ENCODE results near the gene RDH16. TPM values are rescaled to one million over a fixed set of nuclear protein-coding genes. Genes with fewer than 3 reads are reported as not detected.
A peak's percentile ranks its signal among the peaks of the same experiment; 100 is the strongest.
"Not testable (repeated sequence)": the region's sequence is repeated elsewhere in the genome, so short reads cannot be mapped to it uniquely, and the experiment has no call there.

Gene RDH16
- total RNA-seq, 1 experiment from 2014 or later = not detected

DNA sequence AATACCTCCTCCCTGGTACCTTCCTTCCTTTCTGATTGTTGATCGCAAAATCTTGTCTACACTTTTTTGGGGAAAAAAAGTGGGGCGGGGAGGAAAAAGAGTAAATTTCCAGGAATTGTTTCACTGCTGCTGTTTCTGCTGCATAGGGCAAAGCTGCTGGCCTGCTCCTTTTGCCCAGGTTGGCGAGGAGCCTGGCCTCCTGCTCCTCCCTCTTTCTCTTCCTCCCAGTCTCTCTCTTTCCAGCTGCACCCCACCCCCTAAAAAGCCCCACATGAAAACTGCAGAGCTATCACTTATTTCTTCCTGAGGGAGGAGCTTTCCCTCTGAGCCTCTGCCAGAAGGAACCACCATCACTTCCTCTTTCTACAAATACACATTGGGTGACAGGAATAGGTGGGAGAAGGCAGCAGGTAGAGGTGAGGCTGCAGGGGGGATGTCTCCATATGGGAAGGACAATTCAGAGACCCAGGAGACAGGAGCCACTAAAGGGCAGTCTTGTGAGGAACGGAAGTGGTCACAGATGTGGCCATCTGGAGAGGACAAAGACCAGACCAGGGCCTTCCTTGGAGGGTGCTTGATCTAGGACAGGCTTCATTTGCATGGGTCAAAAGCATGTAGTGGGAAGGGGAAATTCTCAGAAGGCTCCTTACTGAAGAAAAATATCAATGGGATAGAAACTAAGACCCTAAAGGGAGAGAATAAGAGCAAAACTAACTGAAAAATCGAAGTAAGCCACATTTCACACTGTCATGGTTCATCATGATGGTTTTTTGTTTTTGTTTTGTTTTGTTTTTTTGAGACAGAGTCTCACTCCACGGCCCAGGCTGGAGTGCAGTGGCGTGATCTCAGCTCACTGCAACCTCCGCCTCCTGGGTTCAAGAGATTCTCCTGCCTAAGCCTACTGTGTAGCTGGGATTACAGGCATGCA, 34.2 kb upstream of the RDH16 start:
- in situ Hi-C loops (cut with HindIII; ENCODE audit: low pct_unique_long_range_greater_than_20kb, low sequenced_read_pairs) = no loop called here
- no peak for DNase-seq (ENCODE audit: low read depth)

DNA sequence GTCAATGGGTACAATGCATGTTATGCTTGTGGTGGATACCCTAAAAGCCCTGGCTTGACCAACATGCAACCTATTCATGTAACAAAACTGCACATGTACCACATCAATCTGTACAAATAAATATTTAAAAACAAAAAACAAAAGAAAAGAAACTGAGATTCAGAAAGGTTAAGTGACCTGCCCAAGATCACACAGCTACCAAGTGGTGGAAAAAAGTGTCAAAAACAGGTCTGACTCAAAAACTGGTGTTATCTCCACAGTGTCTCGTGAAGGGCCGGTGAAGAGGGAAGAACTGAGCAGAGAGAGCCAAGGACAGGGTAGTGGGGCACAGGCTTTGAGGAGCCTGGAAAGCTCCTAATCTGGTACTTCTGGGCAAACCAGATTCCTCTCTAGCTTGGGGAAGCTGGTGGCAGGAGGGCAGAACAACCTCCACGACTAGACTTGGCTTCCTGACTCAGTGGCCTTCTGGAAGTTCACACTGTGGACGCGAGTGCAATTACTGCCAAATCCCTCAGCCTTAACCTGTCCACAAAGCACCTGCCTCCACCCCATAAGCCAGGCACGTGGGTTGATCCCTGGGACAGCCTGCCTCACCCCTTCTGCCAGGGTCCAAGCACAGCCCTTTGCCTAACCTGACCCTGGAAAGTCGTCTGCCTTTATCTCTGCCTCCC, 33.4 kb upstream of the RDH16 start:
- no peak for DNase-seq (ENCODE audit: low read depth)
- in situ Hi-C loops (cut with HindIII; ENCODE audit: low pct_unique_long_range_greater_than_20kb, low sequenced_read_pairs) = no loop called here

DNA sequence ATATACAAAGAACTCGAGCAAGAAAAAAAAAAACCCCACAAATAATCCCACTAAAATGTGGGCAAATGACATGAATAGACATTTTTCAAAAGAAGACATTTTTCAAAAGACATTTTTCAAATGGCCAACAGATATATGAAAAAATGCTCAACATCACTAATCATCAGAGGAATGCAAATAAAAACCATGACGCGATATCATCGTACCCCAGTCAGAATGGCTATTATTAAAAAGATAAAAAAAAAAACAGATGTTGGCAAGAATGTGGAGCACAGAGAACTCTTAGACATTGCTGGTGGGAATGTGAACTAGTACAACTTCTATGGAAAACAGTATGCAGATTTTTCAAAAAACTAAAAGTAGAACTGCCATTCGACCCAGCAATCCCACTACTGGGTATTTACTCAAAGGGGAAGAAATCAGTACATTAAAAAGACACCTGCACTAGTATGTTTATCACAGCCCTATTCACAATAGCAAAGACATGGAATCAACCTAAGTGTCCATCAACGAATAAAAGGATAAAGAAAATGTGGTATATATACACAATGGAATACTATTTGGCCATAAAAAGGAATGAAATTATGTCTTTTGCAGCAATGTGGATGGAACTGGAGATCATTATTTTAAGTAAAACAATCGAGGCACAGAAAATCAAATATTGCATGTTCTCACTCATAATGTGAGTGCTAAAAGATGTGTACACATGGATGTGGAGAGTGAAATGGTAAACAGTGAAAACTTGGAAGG, 32.6 kb upstream of the RDH16 start:
- in situ Hi-C loops (cut with HindIII; ENCODE audit: low pct_unique_long_range_greater_than_20kb, low sequenced_read_pairs) = no loop called here
- no peak for DNase-seq (ENCODE audit: low read depth)

DNA sequence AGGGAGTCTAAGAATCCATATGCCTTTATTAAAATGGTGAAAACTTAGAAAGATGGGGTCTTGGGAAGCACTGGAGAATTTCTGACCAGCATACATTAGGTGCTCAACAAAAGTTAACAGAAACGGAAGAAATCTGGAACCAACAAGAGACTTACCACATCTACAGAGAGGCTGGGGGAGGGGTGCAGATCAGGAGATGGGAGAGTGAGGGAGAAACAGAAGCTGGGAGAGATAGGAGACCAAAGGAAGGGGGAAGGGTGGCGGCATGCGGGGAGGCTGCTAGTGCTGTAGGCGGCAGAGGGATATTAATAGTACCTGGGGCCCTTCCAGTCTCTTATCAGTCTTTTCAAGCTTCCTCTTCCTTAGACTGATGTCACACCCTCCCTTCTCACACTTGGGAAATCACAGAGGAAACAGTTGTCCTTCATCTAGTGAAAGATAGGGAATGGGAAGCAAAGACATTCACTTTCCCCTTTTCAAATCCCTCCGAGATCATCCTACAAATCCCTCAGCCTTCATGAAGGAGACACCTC, 30.9 kb upstream of the RDH16 start:
- in situ Hi-C loops (cut with HindIII; ENCODE audit: low pct_unique_long_range_greater_than_20kb, low sequenced_read_pairs) = no loop called here

DNA sequence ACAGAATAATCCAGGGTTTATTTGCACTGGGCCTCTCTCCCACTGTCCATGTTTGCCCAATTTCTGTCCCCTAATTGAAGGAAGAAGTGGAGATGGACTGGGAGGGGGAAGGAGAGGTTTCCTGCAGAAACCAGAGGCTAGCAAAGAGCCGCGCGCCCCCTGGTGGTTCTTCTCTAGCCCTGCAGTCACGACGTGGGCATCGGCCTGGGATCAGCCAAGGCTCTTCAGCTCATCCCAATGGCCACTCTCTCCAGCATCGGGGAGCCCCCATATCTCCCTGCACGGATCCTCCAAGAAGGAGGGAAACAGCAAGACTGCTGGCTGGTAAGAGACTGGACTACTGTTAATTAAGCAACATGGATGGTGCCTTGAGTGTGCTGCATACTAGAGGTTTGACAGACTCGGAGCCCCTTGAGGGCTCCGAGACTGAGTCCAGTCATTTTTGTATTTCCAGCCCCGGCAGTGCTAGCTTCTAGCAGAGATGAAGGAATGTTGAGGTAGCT, 30.2 kb upstream of the RDH16 start:
- in situ Hi-C loops (cut with HindIII; ENCODE audit: low pct_unique_long_range_greater_than_20kb, low sequenced_read_pairs) = no loop called here
- peak; percentile 68 for DNase-seq (ENCODE audit: low read depth)

More for the DNA sequence above, 30.9 kb upstream of the RDH16 start:
- DNase-seq (ENCODE audit: low read depth) = no peak

DNA sequence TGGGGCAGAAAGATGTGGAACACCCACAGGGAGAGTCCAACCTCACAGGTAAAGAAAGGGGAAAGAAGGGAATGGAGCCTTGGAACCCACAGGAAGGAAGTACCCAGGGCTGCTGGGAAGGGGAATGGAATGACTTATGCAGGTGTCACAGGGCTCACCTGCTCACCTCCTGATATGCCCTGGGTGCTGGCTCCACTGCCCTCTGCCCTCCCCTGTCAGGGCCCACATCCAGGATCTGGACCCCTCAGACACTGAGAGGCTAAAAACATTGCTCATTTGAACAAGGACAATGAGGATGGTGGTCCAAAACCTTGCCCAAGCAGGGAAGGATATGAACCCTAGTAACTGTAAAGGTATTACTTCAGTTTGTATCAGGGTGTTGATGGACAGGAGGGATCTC, 29.6 kb upstream of the RDH16 start:
- in situ Hi-C loops (cut with HindIII; ENCODE audit: low pct_unique_long_range_greater_than_20kb, low sequenced_read_pairs) = no loop called here

DNA sequence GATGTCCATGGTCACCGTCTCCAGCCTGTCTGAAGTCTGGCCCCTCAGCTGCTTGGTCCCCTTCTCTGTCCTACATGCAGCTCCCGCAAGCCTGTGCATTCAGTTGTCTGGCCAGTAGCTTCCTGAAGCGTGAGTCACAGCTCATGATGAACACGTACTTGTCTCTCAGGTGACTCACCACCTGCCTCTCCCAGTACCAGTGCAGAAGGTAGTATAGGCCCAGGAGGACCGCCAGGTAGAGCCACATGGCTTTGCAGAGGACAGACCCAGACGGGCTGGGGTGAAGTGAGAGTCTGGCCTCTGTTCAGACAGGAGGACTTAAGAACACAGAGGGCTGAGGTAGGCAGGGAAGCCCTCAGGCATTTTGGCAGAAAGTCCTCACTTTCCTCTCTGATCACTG, 28.3 kb upstream of the RDH16 start:
- in situ Hi-C loops (cut with HindIII; ENCODE audit: low pct_unique_long_range_greater_than_20kb, low sequenced_read_pairs) = not testable (repeated sequence)
- DNase-seq (ENCODE audit: low read depth) = peak; percentile 72

More for the DNA sequence above, 29.6 kb upstream of the RDH16 start:
- DNase-seq (ENCODE audit: low read depth) = no peak

DNA sequence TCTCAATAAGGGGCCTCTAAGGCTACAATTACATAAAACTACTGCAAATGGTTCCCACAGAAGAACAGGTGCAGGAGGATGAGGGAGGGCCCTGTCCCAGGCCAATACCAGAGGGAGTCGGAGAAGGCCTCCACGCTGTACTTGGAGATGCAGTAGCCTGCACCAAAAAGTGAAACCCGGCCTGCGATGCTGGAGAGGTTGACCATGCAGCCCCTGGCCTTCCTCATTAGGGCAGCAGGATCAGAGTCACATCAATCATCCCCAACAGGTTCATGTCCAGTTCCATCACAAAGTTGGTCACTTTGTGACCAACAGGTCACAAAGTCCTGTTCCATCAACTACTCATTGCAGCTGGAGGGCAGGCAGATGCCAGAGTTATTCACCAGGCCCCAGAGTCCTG, 26.0 kb upstream of the RDH16 start:
- in situ Hi-C loops (cut with HindIII; ENCODE audit: low pct_unique_long_range_greater_than_20kb, low sequenced_read_pairs) = no loop called here
- no peak for DNase-seq (ENCODE audit: low read depth)

DNA sequence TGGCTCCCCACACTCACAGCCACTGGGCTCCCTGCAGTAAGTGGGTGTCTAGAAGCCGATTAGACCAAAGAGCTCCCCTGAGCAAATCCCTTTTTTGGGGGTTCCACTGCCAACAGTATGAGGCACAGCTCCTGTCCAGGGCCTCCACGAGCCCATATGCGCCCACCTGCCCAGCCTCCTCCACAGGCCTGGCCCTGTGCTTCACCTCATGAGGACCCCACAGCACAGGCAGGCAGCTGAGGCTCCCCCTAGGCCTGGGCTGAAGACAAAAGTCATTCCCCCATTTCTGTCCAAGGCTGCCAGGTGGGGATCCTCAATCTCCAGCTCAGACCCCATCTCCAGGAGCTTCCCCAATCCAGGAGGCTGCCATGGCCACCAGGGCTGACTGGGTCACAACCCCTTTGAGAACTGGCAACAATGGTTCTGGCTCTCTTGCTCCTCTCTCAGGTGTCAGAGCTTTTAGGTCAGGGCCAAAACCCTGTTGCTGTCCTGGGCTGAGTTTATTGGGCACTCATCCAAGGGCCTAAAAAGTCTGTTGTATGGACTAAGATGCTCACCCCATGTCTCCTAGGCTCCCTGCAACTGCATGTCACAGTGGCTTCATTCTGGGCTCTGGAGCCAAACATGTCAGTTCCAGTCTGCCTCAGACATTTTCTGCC, 25.3 kb upstream of the RDH16 start:
- DNase-seq (ENCODE audit: low read depth); in situ Hi-C loops (cut with HindIII; ENCODE audit: low pct_unique_long_range_greater_than_20kb, low sequenced_read_pairs): not testable (repeated sequence)

DNA sequence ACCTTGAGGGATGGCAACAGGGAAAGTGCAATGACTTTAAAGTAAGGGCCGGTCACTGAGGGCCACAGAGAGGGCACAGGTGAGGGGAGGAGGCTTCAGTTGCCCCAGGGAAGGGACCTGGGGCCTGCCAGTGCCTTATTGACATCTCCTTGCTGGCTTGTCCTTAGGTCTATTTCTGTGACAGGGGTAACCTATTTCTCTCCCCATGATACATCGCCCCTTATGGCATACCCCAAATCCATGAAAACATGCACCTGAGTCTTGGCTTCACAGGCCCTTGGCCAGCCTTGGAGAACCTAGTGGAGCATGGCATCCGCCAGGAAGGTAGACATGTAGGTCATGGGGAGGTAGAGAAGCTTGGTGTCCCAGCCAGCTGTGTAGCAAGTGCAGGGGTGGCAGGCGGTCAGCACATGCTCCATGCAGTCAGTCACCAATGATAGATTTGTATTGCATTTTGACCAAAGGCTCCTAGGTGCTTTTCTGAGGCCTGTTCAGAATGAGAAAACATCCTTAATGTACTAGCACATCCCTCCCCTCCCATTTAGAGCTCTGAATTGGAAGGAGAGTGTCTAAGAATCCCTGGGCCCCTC, 23.6 kb upstream of the RDH16 start:
- in situ Hi-C loops (cut with HindIII; ENCODE audit: low pct_unique_long_range_greater_than_20kb, low sequenced_read_pairs) = no loop called here
- no peak for DNase-seq (ENCODE audit: low read depth)

DNA sequence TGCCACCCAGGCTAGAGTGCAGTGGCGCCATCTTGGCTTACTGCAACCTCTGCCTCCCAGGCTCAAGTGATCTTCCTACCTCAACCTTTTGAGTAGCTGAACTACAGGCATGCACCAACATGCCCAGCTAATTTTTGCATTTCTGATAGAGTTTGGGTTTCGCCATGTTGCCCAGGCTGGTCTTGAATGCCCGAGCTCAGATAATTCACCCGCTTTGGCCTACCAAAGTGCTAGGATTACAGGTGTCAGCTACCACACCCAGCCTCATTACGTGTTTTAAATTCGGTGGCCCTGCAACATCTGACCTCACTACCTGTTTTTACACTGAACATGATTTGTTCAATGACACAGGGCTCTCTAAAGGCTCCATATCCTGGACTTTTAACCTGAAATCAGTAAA, 22.9 kb upstream of the RDH16 start:
- in situ Hi-C loops (cut with HindIII; ENCODE audit: low pct_unique_long_range_greater_than_20kb, low sequenced_read_pairs) = no loop called here
- no peak for DNase-seq (ENCODE audit: low read depth)

DNA sequence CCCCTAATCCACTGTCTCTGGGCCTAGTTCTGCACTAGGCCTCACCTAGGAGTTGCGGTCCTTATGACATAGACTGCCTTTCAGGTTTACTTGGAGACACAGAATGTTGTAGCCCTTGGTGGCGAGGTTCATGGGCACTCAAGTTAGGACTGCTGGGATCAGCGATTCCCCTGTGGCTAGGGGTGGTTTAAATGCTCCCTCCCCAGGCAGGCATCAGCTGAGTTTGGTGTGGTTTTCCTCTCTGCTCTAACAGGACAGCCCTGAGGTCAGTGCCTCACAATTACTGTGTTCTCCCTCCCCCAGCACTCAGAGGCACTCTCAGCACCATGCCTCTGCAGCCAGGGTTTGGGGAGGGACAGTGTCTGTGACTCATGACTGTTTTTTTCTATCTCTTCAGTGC, 22.2 kb upstream of the RDH16 start:
- in situ Hi-C loops (cut with HindIII; ENCODE audit: low pct_unique_long_range_greater_than_20kb, low sequenced_read_pairs) = no loop called here
- DNase-seq (ENCODE audit: low read depth) = no peak

DNA sequence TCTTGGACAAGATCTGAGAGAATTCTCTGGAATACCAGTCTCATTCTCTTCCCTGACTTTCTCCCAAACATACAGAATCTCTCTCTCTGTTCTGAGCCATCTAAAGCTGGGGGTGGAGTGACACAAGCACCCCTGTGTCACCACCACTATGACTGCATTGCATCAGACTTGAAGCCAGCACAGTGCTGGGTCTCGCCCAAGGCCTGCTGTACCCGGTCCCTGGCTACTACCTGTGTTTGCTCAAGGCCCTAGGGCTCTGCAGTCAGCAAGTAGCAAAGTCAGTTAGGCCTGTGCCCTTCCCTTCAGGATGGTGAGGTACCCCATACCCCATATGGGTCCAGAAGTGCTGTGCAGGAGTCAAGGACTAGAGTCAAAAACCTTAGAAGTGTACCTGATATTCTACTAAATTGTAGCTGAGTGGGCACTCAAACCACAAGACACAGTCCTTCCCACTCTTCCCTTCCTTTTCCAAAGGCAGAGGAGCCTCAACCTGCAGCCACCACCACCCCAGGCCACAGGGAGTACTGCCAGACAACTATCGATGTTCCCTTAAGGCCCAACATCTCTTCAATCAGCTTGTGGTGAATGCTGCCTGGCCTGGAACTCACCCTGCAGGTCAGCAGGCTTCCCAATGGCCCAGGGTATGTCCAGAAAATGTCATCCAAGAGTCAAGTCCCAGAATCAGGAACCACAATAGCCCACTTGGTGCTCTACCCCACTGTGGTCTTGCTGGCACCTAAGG, 21.2 kb upstream of the RDH16 start:
- DNase-seq (ENCODE audit: low read depth) = no peak
- in situ Hi-C loops (cut with HindIII; ENCODE audit: low pct_unique_long_range_greater_than_20kb, low sequenced_read_pairs) = no loop called here

DNA sequence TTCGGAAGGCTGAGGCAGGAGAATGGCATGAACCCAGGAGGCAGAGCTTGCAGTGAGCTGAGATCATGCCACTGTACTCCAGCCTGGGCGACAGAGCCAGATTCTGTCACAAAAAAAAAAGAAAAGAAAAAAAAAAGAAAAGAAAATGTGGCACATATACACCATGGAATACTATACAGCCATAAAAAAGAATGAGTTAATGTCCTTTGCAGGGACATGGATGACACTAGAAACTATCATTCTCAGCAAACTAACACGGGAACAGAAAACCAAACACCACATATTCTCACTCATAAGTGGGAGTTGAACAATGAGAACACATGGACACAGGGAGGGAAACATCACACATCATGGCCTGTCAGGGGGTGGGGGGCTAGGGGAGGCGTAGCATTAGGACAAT, 20.0 kb upstream of the RDH16 start:
- in situ Hi-C loops (cut with HindIII; ENCODE audit: low pct_unique_long_range_greater_than_20kb, low sequenced_read_pairs); DNase-seq (ENCODE audit: low read depth): not testable (repeated sequence)

DNA sequence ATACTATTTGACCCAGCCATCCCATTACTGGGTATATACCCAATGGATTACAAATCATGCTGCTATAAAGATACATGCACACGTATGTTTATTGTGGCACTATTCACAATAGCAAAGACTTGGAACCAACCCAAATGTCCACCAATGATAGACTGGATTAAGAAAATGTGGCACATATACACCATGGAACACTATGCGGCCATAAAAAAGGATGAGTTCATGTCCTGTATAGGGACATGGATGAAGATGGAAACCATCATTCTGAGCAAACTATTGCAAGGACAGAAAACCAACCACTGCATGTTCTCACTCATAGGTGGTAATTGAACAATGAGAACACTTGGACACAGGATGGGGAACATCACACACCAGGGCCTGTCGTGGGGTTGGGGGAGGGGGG, 16.8 kb upstream of the RDH16 start:
- in situ Hi-C loops (cut with HindIII; ENCODE audit: low pct_unique_long_range_greater_than_20kb, low sequenced_read_pairs); DNase-seq (ENCODE audit: low read depth): not testable (repeated sequence)

DNA sequence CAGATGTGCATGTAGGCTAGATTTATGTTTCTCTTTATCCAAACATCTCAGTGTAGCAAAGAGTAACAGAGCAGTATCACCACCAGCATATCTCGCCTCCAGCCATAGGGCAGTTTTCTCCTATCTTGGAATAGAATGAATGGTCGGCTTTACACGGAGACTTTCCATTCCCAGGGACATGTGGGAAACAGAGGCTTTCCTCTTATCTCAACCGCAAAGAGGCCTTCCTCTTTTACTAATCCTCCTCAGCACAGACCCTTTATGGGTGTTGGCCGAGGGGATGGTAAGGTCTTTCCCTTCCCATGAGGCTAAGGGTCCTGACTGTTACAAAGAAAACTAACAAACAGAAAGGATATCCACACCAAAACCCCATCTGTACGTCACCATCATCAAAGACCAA, 11.5 kb upstream of the RDH16 start:
- in situ Hi-C loops (cut with HindIII; ENCODE audit: low pct_unique_long_range_greater_than_20kb, low sequenced_read_pairs); DNase-seq (ENCODE audit: low read depth): not testable (repeated sequence)
